ENCODE data around the gene OSBPL10.

Gene OSBPL10

DNA sequence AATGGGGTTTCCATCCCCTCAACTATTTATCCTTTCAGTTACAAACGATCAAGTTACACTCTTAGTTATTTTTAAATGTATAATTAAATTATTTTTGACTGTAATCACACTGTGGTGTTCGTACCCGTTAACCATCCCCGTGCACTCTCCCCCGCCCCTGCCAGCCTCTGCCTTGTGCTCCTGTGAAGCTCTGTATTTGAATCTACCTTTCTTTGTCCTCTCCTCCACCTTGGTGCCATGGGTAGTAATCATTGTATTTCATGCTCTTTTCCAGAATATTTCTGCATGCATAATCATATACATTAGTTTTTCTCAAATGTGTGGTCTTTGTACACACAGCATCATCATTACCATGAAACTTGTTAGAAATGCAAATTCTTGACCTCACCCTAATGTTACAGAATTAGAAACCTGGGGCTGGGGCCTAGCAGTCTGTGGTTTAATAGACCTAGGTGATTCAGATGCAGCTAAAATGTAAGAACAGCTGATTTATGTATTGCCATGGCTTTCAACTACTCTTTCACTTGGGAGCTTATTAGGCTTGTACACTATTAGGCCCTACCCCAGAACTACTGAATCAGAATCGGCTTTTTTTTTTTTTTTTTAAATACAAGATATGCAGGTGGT lies 356.9 kb downstream of the OSBPL10 start:
- no peak overlapping the region for H3K4me3 ChIP-seq (replicated peaks; ENCODE audit: low read depth, low read length)
- TF ChIP-seq, protein P1, sequence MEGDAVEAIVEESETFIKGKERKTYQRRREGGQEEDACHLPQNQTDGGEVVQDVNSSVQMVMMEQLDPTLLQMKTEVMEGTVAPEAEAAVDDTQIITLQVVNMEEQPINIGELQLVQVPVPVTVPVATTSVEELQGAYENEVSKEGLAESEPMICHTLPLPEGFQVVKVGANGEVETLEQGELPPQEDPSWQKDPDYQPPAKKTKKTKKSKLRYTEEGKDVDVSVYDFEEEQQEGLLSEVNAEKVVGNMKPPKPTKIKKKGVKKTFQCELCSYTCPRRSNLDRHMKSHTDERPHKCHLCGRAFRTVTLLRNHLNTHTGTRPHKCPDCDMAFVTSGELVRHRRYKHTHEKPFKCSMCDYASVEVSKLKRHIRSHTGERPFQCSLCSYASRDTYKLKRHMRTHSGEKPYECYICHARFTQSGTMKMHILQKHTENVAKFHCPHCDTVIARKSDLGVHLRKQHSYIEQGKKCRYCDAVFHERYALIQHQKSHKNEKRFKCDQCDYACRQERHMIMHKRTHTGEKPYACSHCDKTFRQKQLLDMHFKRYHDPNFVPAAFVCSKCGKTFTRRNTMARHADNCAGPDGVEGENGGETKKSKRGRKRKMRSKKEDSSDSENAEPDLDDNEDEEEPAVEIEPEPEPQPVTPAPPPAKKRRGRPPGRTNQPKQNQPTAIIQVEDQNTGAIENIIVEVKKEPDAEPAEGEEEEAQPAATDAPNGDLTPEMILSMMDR (IDR thresholded peaks at IDR 0.05; ENCODE audit: low read length, missing control alignments), result no peak
- no peak for DNase-seq (ENCODE audit: low read depth)

DNA sequence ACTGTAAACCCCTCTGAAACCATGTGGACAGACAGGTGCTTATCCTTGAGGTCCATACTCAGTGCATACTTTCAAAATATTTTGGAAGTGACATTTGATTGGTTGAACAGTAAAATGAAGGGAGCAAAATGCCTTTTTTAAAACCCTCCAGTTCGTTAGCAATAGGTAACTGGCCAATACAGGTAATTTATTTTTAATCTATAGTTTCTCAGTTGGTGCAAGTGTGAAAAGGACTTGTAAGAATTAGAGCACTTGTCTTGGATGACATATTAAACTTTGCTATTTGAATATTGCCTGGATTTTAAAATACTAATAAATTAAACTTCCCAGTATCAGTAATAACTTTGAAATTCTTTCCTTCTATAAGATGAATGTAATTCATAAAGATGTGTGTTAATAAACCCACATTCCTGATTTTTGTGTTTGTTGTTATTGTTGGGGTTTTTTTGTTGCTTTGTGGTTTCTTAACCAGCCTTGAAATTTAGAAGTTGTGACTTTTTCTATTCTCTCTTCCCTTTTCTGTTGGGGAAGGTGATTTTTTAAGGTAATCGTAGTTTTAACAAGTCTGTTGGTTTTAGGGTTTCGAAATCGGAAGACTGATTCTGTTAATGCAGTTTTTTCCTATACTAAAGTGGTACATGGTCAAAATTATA lies 358.3 kb downstream of the OSBPL10 start:
- TF ChIP-seq, protein P1 (IDR thresholded peaks at IDR 0.05; ENCODE audit: low read length, missing control alignments), result no peak
- H3K4me3 ChIP-seq (replicated peaks; ENCODE audit: low read depth, low read length), result no peak overlapping the region
- DNase-seq (ENCODE audit: low read depth), result no peak

DNA sequence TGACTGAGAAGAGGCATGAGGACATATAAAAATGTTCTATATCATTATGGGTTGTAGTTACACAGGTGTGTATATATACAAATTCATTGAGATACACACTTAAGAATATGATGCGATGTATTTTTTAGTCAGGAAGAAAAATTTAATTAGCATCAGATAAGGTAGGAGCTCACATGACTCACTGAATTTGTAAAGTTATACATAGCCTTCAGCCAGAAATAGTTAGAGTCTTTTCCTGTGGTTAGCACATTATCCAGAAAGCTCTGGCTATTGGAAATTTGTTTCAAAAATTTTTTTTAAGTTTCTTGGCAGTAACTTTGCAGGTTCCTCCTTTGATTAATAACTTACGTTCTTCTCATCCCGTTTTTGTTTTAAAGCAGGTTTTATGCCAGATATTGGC lies 359.7 kb downstream of the OSBPL10 start:
- DNase-seq (ENCODE audit: low read depth), result no peak
- TF ChIP-seq, protein P1 (IDR thresholded peaks at IDR 0.05; ENCODE audit: low read length, missing control alignments), result no peak
- no peak overlapping the region for H3K4me3 ChIP-seq (replicated peaks; ENCODE audit: low read depth, low read length)

DNA sequence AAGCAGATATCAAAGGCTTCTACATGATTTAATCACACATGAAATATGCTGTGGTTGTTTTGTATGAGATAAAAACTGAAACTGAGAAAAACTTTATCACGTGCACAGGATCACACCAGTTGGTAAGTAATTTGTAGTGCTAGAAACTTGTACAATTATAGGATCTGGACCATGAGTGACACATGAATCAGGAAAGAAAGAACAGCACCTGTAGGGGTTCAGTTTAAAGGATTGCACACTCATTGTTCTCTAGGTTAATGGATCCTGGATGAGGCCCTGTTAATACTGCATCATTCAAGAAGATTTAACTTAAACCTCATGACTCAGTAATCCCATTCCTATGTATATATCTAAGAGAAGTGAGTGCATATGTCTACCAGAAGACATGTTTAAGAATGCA lies 360.4 kb downstream of the OSBPL10 start:
- no peak overlapping the region for H3K4me3 ChIP-seq (replicated peaks; ENCODE audit: low read depth, low read length)
- DNase-seq (ENCODE audit: low read depth), result no peak
- TF ChIP-seq, protein P1 (IDR thresholded peaks at IDR 0.05; ENCODE audit: low read length, missing control alignments), result no peak

DNA sequence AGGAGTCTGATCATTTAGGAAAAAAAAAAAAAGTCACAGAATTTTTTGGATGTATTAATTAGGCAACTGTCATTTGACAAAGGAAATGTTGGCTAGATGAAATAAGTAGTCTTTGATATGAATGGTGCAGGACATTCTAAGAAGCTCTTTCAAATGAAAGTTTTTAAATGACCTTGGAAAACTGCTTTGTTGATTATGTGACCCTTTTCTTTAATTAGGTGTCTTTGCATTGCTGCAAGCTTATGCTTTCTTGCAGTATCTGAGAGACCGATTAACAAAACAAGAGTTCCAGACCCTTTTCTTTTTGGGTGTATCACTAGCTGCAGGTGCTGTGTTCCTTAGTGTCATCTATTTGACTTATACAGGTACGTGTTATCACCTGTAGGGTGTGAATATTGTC lies 364.4 kb downstream of the OSBPL10 start:
- no peak overlapping the region for H3K4me3 ChIP-seq (replicated peaks; ENCODE audit: low read depth, low read length)
- TF ChIP-seq, protein P1 (IDR thresholded peaks at IDR 0.05; ENCODE audit: low read length, missing control alignments), result no peak
- DNase-seq (ENCODE audit: low read depth), result no peak

DNA sequence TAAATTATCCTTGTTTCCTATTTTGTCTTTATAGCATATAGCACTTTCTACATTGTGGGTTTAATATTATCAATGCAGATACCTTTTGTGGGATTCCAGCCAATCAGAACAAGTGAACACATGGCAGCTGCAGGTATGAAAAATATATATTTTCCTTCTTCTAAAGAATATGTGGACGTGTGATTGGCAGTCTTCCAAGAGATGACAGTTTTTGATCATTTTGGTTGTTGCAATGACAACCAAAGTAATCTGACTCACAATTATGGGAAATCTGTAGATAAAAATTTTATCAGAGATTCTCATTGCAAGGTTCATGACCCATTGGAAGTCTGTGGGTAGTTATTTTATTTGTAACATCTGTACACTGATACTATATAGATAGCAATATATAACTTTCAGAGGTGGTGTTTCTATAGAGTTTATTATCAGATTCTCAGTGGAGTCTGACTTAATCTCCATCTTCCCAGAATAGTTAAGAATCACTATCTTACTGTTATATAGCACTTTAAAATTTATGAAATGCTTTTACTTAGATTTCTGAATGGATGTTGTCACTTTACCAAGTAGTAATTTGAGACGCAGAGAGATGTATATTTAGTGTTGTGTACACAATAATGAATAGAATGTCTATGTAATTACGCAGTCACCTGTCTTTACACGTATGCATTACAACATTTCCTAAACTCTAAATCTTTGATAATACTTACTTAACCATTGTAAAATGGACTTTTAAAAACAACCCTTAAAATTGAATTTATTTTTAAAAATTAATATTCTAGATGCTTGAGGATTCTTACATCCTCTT lies 365.8 kb downstream of the OSBPL10 start:
- no peak for DNase-seq (ENCODE audit: low read depth)
- H3K4me3 ChIP-seq (replicated peaks; ENCODE audit: low read depth, low read length), result no peak overlapping the region
- TF ChIP-seq, protein P1 (IDR thresholded peaks at IDR 0.05; ENCODE audit: low read length, missing control alignments), result no peak
